ENCODE data around the gene DCUN1D2.
"Not testable (repeated sequence)": the region's sequence is repeated elsewhere in the genome, so short reads cannot be mapped to it uniquely, and the experiment has no call there.

The DCUN1D2 gene

DNA sequence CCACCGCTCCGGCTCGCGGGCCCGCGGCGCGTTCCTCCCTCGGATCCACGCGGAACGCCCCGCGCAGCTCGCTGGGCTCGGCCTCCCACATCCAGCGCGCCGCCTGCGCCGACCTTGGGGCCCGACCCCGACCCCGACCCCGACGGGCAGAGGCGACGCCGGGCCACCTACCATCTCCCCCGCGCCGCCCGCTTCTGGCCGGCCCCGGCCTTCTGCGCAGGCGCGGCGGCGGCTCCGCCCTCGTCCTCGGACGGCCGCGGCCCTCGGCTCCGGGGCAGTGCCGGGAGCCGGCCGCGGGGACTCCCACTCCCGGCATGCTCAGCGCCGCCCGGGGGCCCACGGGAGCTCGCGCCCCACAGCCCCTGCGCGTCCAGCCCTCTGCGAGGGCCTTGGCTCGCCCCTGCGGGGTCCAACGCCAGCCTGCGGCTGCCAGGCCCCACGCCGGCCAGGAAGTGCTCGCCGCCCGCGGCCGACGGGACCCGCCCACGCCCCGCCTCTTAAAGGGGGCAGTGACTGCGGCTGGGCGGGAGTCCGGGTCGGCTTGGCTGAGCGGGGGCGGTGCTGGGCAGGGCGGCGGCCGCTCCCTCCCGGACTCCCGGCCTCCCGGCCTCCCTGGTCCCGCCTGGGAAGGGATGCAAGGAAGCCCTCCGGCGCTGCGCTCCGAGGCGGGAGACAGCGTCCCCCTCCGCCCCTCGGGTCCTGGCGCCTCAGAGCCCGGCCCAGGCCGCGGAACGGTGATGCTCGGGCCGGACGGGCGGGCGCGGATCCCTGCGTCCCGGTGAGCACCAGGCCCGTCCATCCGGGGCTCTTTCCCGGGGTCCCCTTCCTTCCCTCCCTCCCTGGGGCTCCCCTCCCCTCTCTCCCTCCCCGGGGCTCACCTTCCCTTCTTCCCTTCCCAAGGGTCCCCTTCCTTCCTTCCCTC is at the start of gene DCUN1D2:
Gene DCUN1D2 (minus strand): TSS at position 216 of the 922 bp plus-strand sequence. CDS start 42 bp downstream, at position 174.
- peak; percentile 97 for DNase-seq

DNA sequence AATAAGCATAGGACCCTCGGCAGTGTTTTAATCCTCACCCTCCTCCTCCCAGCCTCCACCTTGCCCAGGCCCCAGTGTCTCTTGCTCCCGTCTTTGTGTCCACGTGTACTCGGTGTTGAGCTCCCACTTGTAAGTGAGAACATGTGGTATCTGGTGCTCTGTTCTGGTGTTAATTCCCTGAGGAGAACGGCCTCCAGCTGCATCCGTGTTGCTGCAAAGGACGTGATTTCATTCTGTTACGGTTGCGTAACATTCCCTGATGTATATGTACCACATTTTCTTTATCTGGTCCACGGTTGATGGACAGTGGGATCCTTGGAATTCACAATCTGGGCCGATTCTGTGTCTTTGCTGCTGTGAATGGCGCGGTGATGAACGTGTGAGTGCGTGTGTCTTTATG is 49.3 kb upstream of the DCUN1D2 start:
- no peak for DNase-seq

DNA sequence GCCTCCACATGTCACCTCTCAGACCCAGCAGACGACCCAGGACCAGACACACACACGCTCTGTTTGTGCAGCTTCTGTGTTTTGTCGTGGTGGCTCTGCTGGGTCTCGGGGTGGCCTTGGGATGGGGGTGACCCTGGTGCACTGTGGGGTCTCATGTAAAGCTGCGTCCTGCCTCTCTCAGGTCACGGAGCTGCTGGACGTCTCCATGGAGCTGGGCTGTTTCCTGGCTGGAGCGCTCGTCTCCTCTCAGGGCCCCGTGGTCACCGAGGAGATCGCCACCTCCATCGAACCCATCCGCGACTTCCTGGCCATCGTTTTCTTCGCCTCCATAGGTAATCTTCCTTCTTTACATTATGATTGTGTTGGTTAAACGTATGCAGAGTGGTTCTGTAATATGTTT is 48.7 kb upstream of the DCUN1D2 start:
- no peak for DNase-seq

DNA sequence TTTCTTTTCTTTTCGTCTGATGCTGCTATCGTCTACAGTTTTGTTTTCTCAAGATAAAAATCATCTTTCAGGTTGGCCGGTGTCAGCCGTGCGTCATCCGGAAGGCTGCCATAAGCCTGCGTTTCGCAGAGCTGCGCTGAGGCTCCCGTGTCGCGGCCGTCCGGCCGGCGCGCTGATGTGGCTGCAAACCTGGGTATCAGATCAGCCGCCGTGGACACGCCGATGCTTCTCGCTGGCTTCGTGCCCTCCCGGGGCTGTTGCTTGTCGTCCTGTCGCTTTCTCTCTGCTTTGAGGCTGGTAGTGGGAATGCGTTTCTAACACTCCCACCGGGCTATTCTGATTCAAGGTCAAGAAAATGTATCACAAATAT is 48.2 kb upstream of the DCUN1D2 start:
- no peak for DNase-seq

DNA sequence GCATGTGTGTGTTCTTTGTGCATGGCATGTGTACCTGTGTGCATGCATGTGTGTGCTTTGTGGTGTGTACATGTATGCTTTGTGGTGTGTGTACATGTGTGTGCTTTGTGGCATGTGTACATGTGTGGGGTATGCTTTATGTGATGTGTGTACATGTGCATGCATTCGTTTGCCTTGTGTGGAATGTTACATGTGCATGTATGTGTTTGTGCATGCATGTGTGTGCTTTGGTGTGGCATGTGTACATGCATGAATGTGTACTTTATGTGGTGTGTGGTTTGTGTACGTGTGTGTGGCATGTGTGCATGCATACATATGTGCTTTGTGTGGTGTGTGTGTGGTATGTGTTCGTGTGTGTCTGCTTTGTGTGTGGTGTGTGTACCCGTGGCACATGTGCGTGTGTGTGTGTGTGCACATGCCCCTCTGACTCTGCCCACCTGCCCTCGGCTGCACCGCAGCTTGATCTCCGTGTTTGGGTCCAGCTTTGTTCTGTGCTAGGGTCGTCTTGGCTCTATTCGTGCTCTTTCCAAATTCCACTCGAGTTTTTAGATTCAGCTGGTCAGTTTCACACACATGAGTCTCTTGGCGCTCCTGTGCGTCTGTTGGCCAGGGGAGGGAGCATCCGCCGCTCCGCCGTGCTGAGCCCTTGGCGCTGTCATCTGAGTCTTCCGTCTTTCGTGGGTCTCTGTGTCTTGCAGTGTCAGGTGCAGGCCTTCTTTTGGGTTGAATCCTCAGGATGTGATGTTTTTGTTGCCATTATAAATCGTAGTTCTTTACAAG is 47.6 kb upstream of the DCUN1D2 start:
- no peak for DNase-seq

DNA sequence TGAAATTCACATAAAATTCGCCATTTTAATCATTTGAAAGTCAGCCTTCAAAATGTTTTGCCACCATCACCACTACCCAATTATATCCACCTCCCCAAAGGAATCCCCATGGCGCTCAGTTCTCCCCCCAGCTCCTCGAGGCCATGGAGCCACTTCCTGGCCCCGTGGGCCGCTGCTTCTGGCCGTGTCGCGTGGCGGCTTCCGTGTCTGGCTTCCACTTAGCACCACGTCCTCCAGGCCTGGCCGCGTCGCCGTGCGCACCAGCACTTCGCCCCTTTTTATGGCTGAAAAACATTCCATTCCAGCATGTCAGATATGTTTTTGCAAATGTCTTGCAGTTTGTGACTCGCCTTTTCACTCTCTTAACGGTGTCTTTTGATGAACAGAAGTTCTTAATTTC is 46.7 kb upstream of the DCUN1D2 start:
- no peak for DNase-seq

DNA sequence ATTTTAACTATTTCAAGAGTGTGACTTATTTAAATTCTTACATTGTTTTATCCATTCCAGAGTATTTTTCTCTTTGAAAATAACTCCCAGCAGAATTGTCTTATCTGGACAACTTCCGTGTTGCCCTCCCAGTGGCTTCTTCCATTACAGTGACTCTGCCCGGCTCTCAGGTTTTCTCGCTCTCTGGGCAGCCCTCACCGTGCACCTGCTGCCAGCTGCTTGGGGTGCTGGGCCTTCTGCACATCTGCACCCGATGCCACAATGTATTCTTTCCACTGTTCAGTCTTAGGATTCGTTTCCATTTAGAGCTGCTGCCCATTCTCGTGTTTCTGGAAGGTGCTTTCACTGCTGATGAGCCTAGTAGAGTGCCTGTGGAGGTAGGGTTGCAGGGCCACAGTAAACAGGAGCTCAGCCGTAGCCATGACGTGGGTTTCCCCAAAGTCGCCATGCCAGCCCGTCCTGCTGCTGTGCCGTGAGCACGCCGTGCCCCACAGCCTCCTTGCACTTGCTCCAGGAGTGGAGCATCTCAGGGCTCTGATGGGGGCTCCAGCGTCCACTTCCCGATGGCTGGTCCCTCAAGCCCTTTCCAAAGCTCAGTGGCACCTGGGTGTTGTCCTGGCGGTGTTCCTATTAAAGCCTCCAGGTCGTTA is 46.1 kb upstream of the DCUN1D2 start:
- DNase-seq = no peak

DNA sequence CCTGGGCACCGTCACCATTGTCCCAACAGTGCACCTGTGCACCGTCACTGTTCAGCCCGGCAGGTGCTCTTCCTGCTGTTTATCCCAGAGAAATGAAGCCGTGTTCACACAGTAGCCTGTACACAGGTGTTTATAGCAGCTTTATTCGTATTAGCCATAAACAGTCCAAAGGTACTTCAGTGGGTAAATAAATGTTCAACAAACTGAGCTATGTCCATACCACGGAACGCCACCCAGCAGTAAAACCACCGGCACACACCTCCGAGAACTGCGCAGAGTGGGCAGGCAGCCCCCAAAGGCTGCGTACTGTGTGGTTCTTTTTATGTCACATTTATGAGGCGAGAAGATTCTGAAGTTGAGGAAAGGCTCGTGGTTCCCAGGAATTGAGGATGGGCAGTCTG is 44.9 kb upstream of the DCUN1D2 start:
- DNase-seq = no peak

DNA sequence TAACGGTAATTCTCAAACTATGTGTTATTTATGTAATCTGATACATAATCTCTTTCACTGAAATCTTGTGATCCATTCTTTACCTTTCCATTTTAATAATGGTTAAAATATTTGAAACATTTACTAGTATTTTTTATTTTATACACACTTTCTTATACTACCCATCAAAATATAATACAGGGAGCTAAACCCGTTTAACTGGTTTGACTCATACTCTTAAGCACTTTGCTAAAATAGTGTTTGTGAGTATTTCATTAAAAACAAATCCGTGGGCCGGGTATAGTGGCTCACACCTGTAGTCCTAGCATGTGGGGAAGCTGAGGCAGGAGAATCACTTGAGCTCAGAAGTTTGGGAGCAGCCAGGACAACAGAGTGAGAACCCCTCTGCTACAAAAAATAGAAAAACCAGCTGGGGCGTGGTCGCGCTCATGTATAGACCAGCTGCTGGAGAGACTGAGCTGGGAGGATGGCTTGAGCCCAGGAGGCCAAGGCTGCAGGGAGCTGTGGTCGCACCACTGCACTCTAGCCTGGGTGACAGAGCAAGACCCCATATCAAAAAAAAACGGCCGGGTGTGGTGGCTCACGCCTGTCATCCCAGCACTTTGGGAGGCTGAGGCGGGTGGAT is 43.8 kb upstream of the DCUN1D2 start:
- no peak for DNase-seq

DNA sequence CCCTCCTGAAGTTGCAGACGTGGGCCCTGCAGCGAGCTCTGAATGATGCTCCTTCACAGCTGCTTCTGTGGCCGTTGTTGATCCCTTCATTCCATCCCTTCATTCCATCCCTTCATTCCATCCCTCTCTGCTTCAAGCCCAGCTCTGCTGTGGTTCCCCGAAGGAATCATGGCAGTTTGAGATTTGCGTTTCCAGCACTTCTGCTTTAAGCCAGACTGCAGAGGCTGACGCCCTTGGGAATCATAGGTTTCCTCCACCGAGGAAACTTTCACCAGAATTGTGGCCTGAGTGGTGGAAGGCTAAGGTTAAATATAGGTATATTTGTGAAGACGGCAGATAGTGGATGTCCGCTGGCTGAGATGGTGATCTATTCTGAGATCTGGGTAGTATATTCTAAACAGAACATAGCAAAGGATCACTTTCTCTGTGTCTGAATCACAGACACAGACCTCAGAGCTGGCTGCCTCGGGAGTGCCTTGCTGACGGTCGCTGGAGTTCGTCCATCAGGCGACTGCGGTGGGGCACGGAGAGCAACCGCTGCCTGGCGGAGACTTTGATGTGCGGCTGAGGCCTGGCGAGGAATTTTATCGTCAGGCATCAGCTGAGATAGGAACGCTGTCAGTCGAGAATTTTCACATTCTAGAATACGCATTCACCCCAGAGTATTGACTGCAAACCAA is 42.8 kb upstream of the DCUN1D2 start:
- DNase-seq = peak; percentile 56

DNA sequence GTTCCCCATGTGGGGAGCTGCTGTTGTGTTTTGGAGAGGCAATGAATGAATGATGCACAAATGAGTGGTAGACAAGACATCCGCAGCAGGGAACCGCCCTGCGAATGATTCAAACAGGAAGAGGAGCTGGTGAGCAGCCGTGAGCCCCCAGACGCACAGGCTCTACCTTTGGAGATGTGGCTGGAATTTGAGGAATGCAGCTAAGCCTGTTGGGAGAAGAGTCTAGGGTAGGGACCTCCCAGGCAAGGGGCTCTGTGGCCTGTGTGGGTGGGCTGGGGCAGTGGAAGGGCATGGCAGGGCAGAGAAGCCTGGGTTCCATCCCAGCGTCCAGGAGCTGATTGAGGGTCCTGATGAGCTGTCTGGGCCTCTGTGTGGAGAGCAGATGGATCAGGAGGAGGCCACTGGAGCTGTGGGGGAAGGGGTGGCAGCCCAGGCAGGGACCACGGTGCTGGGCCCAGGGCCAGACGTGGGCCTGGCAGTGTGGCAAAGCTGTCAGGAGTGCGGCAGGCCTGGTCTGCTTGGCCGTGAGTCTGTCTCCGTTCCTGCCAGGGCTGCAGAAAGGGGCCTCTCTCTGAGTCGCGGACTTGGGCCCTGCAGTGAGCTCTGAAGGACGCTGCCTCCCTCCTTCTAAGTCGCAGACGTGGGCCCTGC is 41.8 kb upstream of the DCUN1D2 start:
- no peak for DNase-seq

DNA sequence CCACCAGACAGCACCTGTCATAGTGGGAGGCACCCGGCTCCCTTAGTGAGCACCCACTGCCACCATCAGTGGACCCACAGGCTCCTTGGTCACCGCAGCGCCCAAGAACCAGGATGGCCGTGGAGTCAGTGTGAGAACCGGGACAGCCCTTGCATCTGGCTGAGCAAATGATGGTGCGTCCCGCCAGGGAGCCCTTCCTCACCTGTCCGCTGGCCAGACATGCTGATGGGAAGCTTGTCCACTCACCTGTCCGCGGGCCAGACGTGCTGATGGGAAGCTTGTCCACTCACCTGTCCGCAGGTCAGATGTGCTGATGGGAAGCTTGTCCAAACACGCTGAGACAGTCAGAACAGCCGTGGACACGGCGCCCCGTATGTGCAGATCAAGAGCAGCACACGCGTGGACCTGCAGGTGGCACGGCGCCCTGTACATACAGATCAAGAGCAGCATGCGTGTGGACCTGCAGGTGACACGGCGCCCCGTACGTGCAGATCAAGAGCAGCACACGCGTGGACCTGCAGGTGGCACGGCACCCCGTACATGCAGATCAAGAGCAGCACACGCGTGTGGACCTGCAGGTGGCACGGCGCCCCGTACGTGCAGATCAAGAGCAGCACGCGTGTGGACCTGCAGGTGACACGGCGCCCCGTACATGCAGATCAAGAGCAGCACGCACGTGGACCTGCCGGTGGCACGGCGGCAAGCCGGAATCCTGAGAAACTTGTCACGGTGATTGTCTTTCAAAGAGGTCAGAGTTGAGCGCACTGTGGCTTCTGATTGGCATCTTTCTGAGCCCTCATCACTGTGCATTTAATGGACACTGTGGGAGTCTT is 40.7 kb upstream of the DCUN1D2 start:
- no peak for DNase-seq

DNA sequence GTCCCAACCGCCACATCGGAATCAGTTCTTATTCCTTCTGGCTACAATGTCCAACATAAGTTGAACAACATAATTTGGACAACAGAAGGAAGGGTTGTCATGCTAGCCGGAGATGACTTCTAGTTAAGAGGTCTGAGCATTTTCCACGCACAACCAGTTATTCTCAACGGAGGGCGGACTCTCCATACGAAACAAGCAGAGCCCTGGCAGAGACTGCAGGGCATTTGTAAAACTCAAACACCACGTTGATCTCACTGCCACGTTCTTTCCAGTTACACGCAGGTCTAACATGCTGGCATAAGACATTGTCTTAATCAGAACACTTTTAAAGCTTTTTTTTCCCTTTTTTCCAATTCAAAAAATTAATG is 38.3 kb upstream of the DCUN1D2 start:
- no peak for DNase-seq

DNA sequence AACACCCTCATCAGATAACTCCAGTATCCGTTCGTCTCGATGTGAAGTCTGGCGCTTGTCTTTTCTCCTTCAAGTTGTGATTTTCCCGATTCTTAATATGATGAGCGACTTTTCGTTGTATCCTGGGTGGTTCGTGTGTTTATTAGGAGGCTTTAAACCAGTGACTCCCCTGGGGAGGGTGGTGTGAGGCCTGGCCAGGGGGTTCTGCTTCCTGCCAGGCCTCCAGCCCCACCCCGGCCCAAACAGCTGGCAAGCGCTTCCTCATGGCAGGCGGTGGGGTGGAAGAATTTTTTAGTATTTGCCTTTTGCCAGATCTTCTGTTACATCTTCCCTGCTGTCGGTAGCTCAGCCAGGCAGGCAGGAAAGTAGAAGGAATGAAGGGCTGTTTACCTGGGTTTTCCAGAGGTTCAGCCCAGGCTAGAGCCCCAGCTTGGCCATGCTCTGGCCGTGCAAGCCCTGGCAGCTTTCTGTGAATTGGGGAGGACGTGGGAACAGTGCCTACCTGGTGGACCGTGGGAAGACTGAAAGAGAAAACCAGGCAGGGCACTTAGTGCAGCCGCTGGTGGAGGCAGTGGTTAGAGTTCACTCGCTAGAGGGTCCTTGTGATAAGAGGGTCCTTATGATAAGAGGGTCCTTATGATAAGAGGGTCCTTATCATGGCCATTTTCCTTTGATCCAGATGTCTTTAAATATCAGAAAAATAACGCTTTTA is 37.7 kb upstream of the DCUN1D2 start:
- no peak for DNase-seq

DNA sequence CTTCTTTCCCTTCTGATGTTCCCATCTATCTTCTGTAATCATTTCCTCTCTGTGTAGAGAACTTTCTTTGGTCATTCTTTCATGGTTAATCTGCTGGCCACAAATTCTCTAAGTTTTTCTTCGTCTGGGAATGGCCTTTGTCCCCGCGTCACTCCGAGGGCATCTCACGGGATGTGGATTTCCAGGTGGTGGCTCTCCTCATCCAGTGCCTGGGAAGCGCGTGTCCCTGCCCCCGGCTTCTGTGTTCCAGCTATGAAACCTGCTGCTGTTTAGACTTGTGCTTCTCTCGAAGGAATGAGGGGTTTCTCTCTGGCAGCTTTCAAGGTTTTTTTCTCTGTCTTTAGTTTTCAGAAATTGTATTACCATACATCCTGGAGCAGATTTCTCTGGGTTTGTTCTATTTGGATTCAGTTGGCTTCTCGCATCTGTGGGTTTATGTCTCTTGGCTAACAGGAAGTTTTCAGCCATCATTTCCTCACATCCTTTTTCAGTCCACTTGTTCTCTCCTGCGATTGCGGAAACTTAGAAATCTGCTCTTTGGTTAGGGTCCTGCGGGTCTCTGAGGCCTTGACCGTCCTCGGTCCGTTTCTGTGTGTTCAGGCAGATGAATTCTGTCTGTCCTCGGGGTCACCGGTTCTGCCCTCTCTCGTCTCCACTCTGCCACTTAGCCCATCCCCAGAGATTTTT is 36.9 kb upstream of the DCUN1D2 start:
- DNase-seq = no peak

DNA sequence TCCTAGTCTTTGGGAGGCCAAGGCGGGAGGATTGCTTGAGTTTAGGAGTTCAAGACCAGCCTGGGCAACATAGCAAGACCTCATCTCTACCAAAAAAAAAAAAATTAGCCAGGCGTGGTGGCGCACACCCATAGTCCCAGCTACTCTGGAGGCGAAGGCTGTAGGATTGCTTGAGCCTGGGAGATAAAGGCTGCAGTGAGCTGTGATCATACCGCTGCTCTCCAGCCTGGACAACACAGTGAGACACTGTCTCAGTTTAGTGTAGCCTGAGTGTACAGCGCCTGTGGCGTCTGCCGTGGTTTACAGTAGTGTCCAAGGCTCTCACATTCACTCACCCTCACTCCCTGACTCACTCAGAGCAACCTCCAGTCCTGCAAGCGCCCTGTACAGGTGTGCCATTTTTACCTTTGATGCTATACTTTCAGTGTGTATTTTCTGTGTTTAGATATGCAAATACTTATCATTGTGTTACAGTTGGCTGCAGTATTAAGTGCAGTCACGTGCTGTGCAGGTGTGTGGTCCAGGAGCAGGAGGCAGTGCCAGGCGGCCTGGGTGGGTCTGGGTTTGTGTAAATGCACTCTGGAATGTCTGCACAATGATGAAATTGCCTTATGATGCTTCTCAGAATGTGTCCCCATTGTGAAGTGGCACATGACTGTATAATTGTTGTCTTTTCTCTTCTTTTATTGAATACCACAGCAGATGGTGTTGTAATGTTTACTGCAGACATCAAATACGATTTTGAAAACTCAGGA is 36.1 kb upstream of the DCUN1D2 start:
- DNase-seq = no peak

DNA sequence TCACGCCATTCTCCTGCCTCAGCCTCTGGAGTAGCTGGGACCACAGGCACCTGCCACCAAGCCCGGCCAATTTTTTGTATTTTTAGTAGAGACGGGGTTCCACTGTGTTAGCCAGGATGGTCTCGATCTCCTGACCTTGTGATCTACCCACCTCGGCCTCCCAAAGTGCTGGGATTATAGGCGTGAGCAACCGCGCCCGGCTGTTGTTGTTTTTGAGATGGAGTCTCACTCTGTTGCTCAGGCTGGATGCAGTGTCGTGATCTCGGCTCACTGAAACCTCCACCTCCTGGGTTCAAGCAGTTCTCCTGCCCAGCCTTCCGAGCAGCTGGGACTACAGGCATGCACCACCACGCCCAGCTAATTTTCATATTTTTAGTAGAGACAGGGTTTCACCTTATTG is 31.9 kb upstream of the DCUN1D2 start:
- DNase-seq = not testable (repeated sequence)

DNA sequence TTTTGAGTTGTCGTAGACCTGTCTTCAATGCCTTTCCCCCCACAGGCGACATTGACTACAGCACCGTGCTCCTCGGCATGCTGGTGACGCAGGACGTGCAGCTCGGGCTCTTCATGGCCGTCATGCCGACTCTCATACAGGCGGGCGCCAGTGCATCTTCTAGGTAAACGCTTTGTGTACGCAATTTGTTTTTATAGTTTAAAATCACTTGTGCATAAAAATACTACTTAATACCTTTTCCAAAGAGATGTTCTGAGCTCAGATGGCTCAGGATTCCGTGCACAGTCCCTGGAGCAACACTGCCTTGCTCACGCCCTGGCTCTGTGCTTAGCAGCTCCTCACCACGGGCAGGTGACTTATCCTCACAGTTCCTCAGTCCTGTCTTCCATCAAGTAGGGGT is 30.1 kb upstream of the DCUN1D2 start:
- no peak for DNase-seq

DNA sequence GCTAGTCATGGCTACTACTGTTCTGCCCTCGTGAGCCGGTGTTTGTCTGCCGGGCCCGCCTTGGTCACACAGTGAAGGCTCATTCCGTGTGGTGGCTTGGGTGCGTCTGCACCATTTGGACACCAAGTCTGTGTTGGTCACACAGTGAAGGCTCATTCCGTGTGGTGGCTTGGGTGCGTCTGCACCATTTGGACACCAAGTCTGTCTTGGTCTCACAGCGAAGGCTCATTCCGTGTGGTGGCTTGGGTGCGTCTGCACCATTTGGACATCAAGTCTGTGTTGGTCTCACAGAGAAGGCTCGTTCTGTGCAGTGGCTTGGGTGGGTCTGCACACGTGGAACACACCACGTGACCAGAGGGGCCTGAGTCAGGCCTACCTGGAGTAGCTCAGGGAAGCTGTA is 29.0 kb upstream of the DCUN1D2 start:
- DNase-seq = no peak
